Endometrial microvascular endothelial cells (primary cell): ENCODE measurements around the gene ESPL1. TPM values are rescaled to one million over a fixed set of nuclear protein-coding genes. Genes with fewer than 3 reads are reported as not detected.

ENCODE experiments used
- in situ Hi-C: cut with HindIII; loops from 2 replicates; pipeline ENCODE4 v1.10.0; 2017; ENCODE audit warnings: low sequenced_read_pairs, low pct_unique_long_range_greater_than_20kb; ENCODE audit errors: inconsistent ontology term
- total RNA-seq: library from RNA; depleted of rRNA; stranded (reverse); fragments of >200 nt; gene quantifications from one replicate; pipeline ENCODE4 v1.2.3, GENCODE V29; 2015; ENCODE audit errors: inconsistent ontology term

ESPL1 gene
- 31.9 TPM for total RNA-seq

- in situ Hi-C loops, result no loop called here
These were observed at the start of gene ESPL1 for GRCh38 chr12:53267999-53268629. TSS of gene ESPL1 (plus strand) at chr12:53268299. CDS start at chr12:53268767, 468 bp downstream.

GRCh38 chr12:53218551-53219291 is 49.4 kb upstream of the ESPL1 start:
- in situ Hi-C loops, result no loop called here

- in situ Hi-C loops, result no loop called here
These were observed 48.7 kb upstream of the ESPL1 start for GRCh38 chr12:53219292-53219955.

GRCh38 chr12:53219956-53220693 is 48.0 kb upstream of the ESPL1 start:
- in situ Hi-C loops, result no loop called here

GRCh38 chr12:53220694-53221202 is 47.4 kb upstream of the ESPL1 start:
- in situ Hi-C loops, result no loop called here

GRCh38 chr12:53221203-53222080 is 46.7 kb upstream of the ESPL1 start:
- in situ Hi-C loops, result no loop called here

GRCh38 chr12:53222170-53222721 is 45.9 kb upstream of the ESPL1 start:
- in situ Hi-C loops, result no loop called here

GRCh38 chr12:53222806-53223261 is 45.3 kb upstream of the ESPL1 start:
- in situ Hi-C loops, result no loop called here

GRCh38 chr12:53223389-53224060 is 44.6 kb upstream of the ESPL1 start:
- in situ Hi-C loops, result no loop called here

GRCh38 chr12:53224061-53224896 is 43.8 kb upstream of the ESPL1 start:
- in situ Hi-C loops, result no loop called here

GRCh38 chr12:53224897-53225634 is 43.0 kb upstream of the ESPL1 start:
- in situ Hi-C loops, result no loop called here

- in situ Hi-C loops, result no loop called here
These were observed 42.3 kb upstream of the ESPL1 start for GRCh38 chr12:53225635-53226424.

GRCh38 chr12:53226815-53227214 is 41.3 kb upstream of the ESPL1 start:
- in situ Hi-C loops, result no loop called here

GRCh38 chr12:53227341-53227740 is 40.8 kb upstream of the ESPL1 start:
- in situ Hi-C loops, result no loop called here

- in situ Hi-C loops, result no loop called here
These were observed 40.3 kb upstream of the ESPL1 start for GRCh38 chr12:53227836-53228235.
